PC-9 (cell line): ENCODE data around the gene SBDS.
"Not testable (repeated sequence)": the region's sequence is repeated elsewhere in the genome, so short reads cannot be mapped to it uniquely, and the experiment has no call there.

Experiments
- CTCF ChIP-seq: fragments of 200-600 bp; sonication (generic); conservative IDR thresholded peaks from 2 replicates; pipeline ENCODE4 v1.6.1; 2017; ENCODE audit warnings: mixed run types, antibody characterized with exemption, mild to moderate bottlenecking, moderate library complexity
- EZH2 ChIP-seq: fragments of 200-600 bp; sonication (generic); IDR thresholded peaks from 2 replicates; pipeline ENCODE4 v1.8.0; 2017; ENCODE audit warnings: antibody characterized with exemption, low read depth

DNA sequence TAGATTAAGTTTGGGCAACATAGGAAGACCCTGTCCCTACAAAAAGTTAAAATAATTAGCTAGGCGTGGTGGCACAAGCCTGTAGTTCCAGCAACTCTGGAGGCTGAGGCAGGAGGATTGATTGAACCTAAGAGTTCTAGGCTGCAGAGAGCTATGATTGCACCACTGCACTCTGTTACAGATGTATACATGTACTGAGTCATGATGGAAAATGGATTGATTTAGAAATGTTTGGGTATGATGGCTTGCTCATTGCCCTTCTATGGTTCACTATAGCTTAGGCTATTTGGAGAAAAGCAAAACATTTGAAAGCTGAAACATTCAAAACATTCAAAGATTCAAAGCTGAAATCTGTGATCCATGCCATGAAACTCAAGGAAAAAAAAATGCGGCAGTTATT is 16.4 kb downstream of the SBDS start:
- TF ChIP-seq CTCF, EZH2: not testable (repeated sequence)
